Left ventricle myocardium inferior (tissue), 1 donor: Measurements from ENCODE around the gene RFLNA. TPM values are rescaled to one million over a fixed set of nuclear protein-coding genes. Genes with fewer than 3 reads are reported as not detected.
"Not testable (repeated sequence)": the region's sequence is repeated elsewhere in the genome, so short reads cannot be mapped to it uniquely, and the experiment has no call there.

Source experiments
- DNase-seq: peaks from one replicate; pipeline ENCODE4 v3.0.0-alpha.2; 2020
- H3K27ac ChIP-seq: fragments of 200-600 bp; replicated peaks from 2 replicates; pipeline ENCODE4 v1.8.0; 2021
- H3K27me3 ChIP-seq: fragments of 200-600 bp; 2 replicates; pipeline ENCODE4 v1.8.0; 2021; ENCODE audit warnings: low read depth
- H3K36me3 ChIP-seq: fragments of 200-600 bp; 2 replicates; pipeline ENCODE4 v1.8.0; 2021
- H3K4me1 ChIP-seq: fragments of 200-600 bp; 2 replicates; pipeline ENCODE4 v1.8.0; 2021
- H3K4me3 ChIP-seq: fragments of 200-600 bp; 2 replicates; pipeline ENCODE4 v1.8.0; 2021; ENCODE audit warnings: mild to moderate bottlenecking, moderate library complexity
- H3K9me3 ChIP-seq: fragments of 200-600 bp; replicated peaks from 2 replicates; pipeline ENCODE4 v1.8.0; 2021
- intact Hi-C: fragments of 100-400 bp; cut with micrococcal nuclease; formaldehyde crosslinking; loops from one replicate; pipeline ENCODE4 v1.11.0; 2022
- total RNA-seq: library from RNA; stranded (reverse); fragmentation: NEBNext Ultra II Directional; extraction: Animal tissue kit (Norgen Biotek cat#: 25700); gene quantifications from one replicate; pipeline ENCODE4 v1.2.1, GENCODE V29; 2021
- TF ChIP-seq, protein P1 (sequence below): fragments of 200-600 bp; IDR thresholded peaks from 2 replicates; pipeline ENCODE4 v1.8.0; 2021; ENCODE audit warnings: antibody characterized with exemption, mild to moderate bottlenecking, borderline replicate concordance
- donor health status: DM: no; HTN: yes; CAD: no; lungs with severe emphysema.

RFLNA gene
- total RNA-seq, 1 donor from 2014 or later = 0.27 TPM

DNA sequence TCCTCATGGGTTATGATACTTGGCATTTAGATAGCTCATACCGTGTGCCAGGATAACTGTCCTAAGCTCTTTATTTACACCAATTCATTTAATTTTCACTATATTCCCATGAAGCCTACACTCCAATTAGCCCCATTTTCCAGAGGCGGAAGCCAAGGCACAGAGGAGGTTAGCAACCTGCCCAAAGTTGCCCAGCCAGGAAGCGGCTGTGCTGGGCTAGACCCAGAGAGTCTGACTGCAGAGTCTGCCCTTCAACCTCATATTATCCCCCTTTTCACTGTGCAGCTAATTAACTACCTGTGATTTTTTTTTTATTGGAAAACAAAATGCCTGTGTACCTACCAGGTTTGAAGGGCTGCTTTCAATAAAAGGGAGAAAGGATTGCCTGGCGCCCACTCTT is 2.5 kb downstream of the RFLNA start:
- H3K4me1 ChIP-seq = peaks cover 24% of the 10 kb centered on the region
- intact Hi-C loops = no loop called here
- H3K27ac ChIP-seq = no peak overlapping the region
- H3K4me3 ChIP-seq = no peak overlapping the region
- TF ChIP-seq, protein P1, sequence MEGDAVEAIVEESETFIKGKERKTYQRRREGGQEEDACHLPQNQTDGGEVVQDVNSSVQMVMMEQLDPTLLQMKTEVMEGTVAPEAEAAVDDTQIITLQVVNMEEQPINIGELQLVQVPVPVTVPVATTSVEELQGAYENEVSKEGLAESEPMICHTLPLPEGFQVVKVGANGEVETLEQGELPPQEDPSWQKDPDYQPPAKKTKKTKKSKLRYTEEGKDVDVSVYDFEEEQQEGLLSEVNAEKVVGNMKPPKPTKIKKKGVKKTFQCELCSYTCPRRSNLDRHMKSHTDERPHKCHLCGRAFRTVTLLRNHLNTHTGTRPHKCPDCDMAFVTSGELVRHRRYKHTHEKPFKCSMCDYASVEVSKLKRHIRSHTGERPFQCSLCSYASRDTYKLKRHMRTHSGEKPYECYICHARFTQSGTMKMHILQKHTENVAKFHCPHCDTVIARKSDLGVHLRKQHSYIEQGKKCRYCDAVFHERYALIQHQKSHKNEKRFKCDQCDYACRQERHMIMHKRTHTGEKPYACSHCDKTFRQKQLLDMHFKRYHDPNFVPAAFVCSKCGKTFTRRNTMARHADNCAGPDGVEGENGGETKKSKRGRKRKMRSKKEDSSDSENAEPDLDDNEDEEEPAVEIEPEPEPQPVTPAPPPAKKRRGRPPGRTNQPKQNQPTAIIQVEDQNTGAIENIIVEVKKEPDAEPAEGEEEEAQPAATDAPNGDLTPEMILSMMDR = no peak
- no peaks in the 10 kb centered on the region for H3K36me3 ChIP-seq
- no peaks in the 10 kb centered on the region for H3K9me3 ChIP-seq
- H3K27me3 ChIP-seq = peaks cover 63% of the 10 kb centered on the region
- no peak for DNase-seq

DNA sequence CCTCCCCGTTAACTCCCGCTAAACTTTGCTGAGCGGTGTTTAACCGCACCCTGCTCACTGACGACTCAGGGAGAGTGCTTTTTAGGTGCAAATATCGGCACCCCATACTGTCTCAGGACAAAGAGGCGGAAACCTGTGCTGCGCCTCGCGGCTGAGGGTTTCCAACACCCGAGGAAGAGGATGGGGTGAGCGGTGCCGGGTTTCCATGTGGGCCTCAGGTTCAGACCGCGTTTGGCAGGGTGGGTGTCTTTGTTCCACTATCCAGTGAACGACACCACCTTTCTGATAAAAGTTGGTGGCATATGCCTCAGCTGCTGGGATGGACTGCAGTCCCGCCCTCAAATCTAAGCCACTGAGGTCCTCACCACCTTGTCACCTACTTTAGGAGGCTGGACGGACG is 3.0 kb downstream of the RFLNA start:
- peaks cover 66% of the 10 kb centered on the region for H3K27me3 ChIP-seq
- H3K4me1 ChIP-seq = peaks cover 24% of the 10 kb centered on the region
- no peak overlapping the region for H3K27ac ChIP-seq
- H3K36me3 ChIP-seq = no peaks in the 10 kb centered on the region
- no peak overlapping the region for H3K4me3 ChIP-seq
- intact Hi-C loops = no loop called here
- DNase-seq = no peak
- no peaks in the 10 kb centered on the region for H3K9me3 ChIP-seq
- TF ChIP-seq, protein P1 = no peak

DNA sequence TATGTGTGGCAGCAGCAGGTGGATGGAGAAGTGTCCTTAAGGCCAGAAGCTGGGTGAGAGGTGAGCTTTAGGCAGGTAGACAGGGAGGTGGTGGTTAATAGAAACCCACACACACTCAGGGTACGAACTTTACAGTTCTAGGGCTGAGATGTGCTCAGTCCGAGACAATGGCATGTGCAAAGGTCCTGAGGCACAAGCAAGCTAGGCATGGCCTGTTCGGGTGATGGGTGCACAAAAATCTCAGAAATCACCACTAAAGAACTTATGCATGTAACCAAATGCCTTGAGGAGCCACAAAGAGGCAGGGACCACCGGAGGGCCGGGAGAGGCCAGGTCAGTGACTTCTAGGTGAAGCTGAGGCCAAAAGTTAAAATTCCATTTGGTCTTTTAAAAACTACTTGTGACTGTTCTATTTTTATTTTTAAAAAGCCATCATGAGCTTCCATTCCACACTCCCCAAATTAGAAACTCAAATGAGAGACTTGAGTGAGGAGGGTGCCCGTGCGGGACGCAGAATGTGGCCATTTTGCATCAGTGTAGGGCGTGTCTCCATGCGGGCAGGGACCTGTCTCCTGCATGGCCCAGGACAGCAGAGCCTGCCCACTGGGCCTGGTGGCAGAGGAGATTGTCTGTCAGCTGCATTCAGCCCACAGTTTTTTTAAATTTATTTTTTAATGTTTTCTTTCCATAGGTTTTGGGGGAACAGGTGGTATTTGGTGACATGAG is 4.0 kb downstream of the RFLNA start:
- peaks cover 72% of the 10 kb centered on the region for H3K27me3 ChIP-seq
- intact Hi-C loops = no loop called here
- no peaks in the 10 kb centered on the region for H3K36me3 ChIP-seq
- H3K27ac ChIP-seq = no peak overlapping the region
- H3K4me1 ChIP-seq = peaks cover 24% of the 10 kb centered on the region
- TF ChIP-seq, protein P1 = no peak
- H3K9me3 ChIP-seq = no peaks in the 10 kb centered on the region
- no peak for DNase-seq
- no peak overlapping the region for H3K4me3 ChIP-seq

DNA sequence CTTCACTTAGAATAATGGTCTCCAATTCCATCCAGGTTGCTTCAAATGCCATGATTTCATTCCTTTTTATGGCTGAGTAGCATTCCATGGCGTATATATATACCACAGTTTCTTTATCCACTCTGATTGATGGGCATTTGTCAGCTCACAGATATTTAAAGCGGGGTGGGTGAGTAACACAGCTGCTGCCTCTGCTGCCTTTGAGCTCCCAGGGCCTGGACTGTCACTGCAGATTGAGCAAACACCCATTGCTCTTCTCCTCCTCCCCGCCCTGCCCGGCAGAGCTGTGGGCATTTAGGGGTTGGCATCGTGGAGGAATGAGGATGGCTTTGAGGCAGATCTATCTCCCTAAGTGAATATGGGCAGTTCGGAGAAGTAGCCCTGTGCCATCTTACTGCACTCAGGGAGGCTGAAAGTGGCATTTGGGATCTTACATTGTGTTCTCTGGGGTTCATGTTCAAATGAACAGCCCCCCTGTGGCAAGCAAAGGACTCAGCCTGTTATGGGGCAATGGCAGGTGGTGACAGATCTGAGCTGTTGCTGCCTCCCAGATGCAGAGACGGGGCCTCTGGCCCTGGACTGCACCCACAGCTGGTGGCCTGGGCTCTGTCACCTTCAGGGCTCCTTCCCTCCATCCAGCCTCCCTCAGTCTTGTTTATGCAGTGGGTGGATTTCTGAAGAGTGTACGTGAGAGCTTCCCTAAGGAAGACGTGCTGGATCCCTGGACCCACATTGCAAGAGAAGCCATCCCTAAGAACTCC is 4.9 kb downstream of the RFLNA start:
- Histone ChIP-seq H3K36me3 (no peaks in the 10 kb centered on the region), H3K4me3 (no peak overlapping the region), H3K27ac (no peak overlapping the region), H3K9me3 (no peaks in the 10 kb centered on the region), H3K4me1 (peaks cover 16% of the 10 kb centered on the region), H3K27me3 (peaks cover 72% of the 10 kb centered on the region)
- intact Hi-C loops = no loop called here
- no peak for DNase-seq
- TF ChIP-seq, protein P1 = no peak

DNA sequence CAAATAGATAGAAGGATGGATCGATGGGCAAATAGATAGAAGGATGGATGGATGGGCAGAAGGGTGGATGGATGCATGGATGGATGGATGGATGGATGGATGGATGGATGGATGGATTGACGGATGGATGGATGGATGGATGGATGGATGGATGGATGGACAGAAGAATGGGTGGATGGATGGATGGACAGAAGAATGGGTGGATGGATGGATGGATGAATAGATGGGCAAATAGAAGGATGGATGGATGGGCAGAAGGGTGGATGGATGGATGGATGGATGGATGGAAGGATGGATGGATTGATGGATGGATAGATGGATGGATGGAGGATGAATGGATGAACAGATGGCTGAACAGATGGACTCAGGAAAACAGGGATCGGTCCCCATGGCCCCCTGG is 5.8 kb downstream of the RFLNA start:
- H3K9me3 ChIP-seq, H3K27ac ChIP-seq, intact Hi-C loops, H3K36me3 ChIP-seq, DNase-seq, H3K4me3 ChIP-seq: not testable (repeated sequence)
- H3K4me1 ChIP-seq = peaks cover 10% of the 10 kb centered on the region
- H3K27me3 ChIP-seq = peaks cover 67% of the 10 kb centered on the region
